Breast epithelium (tissue), 4 donors: ENCODE results near the gene ZNF513. TPM values are rescaled to one million over a fixed set of nuclear protein-coding genes. Genes with fewer than 3 reads are reported as not detected.

ENCODE experiments used
- DNase-seq, 2 donors: peaks; one replicate each; pipeline ENCODE4 v3.0.0-alpha.2; 2019; ENCODE audit warnings: low spot score in 2 of 2
- H3K27ac ChIP-seq, 2 donors: fragments of 200-600 bp; sonication (generic) in 1 of 2; one replicate each; pipeline ENCODE4 v1.5.1; 2016 to 2019; ENCODE audit warnings: mild to moderate bottlenecking in 1 of 2
- H3K27me3 ChIP-seq, 2 donors: fragments of 200-600 bp; sonication (generic) in 1 of 2; one replicate each; pipeline versions ENCODE4 v1.5.1 to v1.6.0; 2017 to 2019; ENCODE audit warnings: control low read depth in 1 of 2, mild to moderate bottlenecking in 1 of 2
- H3K36me3 ChIP-seq: fragments of 200-600 bp; one replicate; pipeline ENCODE4 v1.5.1; 2019
- H3K4me1 ChIP-seq, 2 donors: fragments of 200-600 bp; sonication (generic); one replicate each; pipeline ENCODE4 v1.5.1; 2016 to 2019; ENCODE audit warnings: control low read depth in 1 of 2
- H3K4me3 ChIP-seq, 3 donors: fragments of 200-600 bp; sonication (generic); 1 replicate in 2 of 3; 2 replicates in 1 of 3; pipeline ENCODE4 v1.5.1; 2016 to 2019; ENCODE audit warnings: mild to moderate bottlenecking in 3 of 3, moderate library complexity in 2 of 3
- H3K9me3 ChIP-seq, 2 donors: fragments of 200-600 bp; sonication (generic) in 1 of 2; one replicate each; pipeline ENCODE4 v1.5.1; 2016 to 2019; ENCODE audit warnings: control low read depth in 1 of 2
- CTCF ChIP-seq, 3 donors: fragments of 450-650 bp; IDR thresholded peaks; one replicate each; pipeline ENCODE4 v1.5.1; 2016 to 2017; ENCODE audit warnings: antibody characterized with exemption in 3 of 3, mild to moderate bottlenecking in 3 of 3, moderate library complexity in 3 of 3
- POLR2A ChIP-seq: fragments of 450-650 bp; IDR thresholded peaks from one replicate; pipeline ENCODE4 v1.6.1; 2016; ENCODE audit warnings: antibody characterized with exemption, mild to moderate bottlenecking, moderate library complexity
- POLR2AphosphoS5 ChIP-seq, 3 donors: sonication (generic); formaldehyde crosslinking; IDR thresholded peaks; one replicate each; pipeline ENCODE4 v1.6.1; 2017; ENCODE audit warnings: antibody characterized with exemption in 3 of 3
- intact Hi-C: fragments of 100-400 bp; cut with DNase I; formaldehyde crosslinking; loops from one replicate; pipeline ENCODE4 v1.15.1; 2023; ENCODE audit warnings: low total_unique reads
- total RNA-seq, 3 donors: library from RNA; depleted of rRNA; stranded (reverse); fragments of >200 nt; gene quantifications; one replicate each; pipeline ENCODE4 v1.1.0, GENCODE V29; 2016

Gene ZNF513
- total RNA-seq, 3 donors from 2014 or later, result 5.9 to 22.5 (median 15.7) TPM

- TF ChIP-seq CTCF (IDR thresholded peaks at IDR 0.05) (no peak), POLR2A (no peak), POLR2AphosphoS5 (IDR thresholded peaks at IDR 0.05) (no peak)
- H3K27me3 ChIP-seq, result no peaks in the 10 kb centered on the region
- H3K36me3 ChIP-seq, result no peaks in the 10 kb centered on the region
- no peak for DNase-seq
- intact Hi-C loops, result no loop called here
- H3K27ac ChIP-seq, result no peak overlapping the region
- no peaks in the 10 kb centered on the region for H3K4me1 ChIP-seq
- H3K9me3 ChIP-seq, result no peaks in the 10 kb centered on the region
- no peak overlapping the region for H3K4me3 ChIP-seq
Observed at GRCh38 chr2:27393225-27393624, 12.7 kb upstream of the ZNF513 start.

GRCh38 chr2:27390822-27391679, 10.5 kb upstream of the ZNF513 start:
- intact Hi-C loops, result no loop called here
- Histone ChIP-seq H3K36me3 (no peaks in the 10 kb centered on the region), H3K4me3 (no peak overlapping the region), H3K27ac (no peak overlapping the region), H3K4me1 (no peaks in the 10 kb centered on the region), H3K27me3 (no peaks in the 10 kb centered on the region), H3K9me3 (no peaks in the 10 kb centered on the region)
- no peak for DNase-seq
- TF ChIP-seq POLR2AphosphoS5 (IDR thresholded peaks at IDR 0.05) (no peak), CTCF (IDR thresholded peaks at IDR 0.05) (no peak), POLR2A (no peak)

GRCh38 chr2:27381577-27382181, 1.1 kb upstream of the ZNF513 start:
- no peak for DNase-seq
- H3K4me1 ChIP-seq, result peaks cover 4 to 11% of the 10 kb centered on the region in 2 donors
- H3K27me3 ChIP-seq, result no peaks in the 10 kb centered on the region
- H3K27ac ChIP-seq, result peak overlapping the region; percentile 90 to 91
- intact Hi-C loops, result no loop called here
- H3K4me3 ChIP-seq, result peak overlapping the region in 1 of 3 donors; percentile 75
- no peaks in the 10 kb centered on the region for H3K9me3 ChIP-seq
- TF ChIP-seq POLR2AphosphoS5 (IDR thresholded peaks at IDR 0.05), result no peak
- TF ChIP-seq POLR2A, result no peak
- no peak for TF ChIP-seq CTCF (IDR thresholded peaks at IDR 0.05)
- H3K36me3 ChIP-seq, result no peaks in the 10 kb centered on the region

- Histone ChIP-seq H3K9me3 (no peaks in the 10 kb centered on the region), H3K4me3 (peak overlapping the region; percentile 55 to 80 (median 75)), H3K4me1 (peaks cover 4 to 11% of the 10 kb centered on the region in 2 donors), H3K36me3 (no peaks in the 10 kb centered on the region), H3K27me3 (no peaks in the 10 kb centered on the region), H3K27ac (peak overlapping the region; percentile 90 to 91)
- TF ChIP-seq POLR2AphosphoS5 (IDR thresholded peaks at IDR 0.05), result no peak
- TF ChIP-seq CTCF (IDR thresholded peaks at IDR 0.05), result no peak
- TF ChIP-seq POLR2A, result no peak
- no peak for DNase-seq
- intact Hi-C loops, result no loop called here
Observed at GRCh38 chr2:27379836-27380625, 503 bp downstream of the ZNF513 start.
